Kidney glomerular epithelial cell (primary cell): ENCODE data around the gene VIPR2.
"Not testable (repeated sequence)": the region's sequence is repeated elsewhere in the genome, so short reads cannot be mapped to it uniquely, and the experiment has no call there.

Experiments
- DNase-seq: peaks from one replicate; lab custom pipeline; 2025; lab: John Stamatoyannopoulos, UW

Gene VIPR2

DNA sequence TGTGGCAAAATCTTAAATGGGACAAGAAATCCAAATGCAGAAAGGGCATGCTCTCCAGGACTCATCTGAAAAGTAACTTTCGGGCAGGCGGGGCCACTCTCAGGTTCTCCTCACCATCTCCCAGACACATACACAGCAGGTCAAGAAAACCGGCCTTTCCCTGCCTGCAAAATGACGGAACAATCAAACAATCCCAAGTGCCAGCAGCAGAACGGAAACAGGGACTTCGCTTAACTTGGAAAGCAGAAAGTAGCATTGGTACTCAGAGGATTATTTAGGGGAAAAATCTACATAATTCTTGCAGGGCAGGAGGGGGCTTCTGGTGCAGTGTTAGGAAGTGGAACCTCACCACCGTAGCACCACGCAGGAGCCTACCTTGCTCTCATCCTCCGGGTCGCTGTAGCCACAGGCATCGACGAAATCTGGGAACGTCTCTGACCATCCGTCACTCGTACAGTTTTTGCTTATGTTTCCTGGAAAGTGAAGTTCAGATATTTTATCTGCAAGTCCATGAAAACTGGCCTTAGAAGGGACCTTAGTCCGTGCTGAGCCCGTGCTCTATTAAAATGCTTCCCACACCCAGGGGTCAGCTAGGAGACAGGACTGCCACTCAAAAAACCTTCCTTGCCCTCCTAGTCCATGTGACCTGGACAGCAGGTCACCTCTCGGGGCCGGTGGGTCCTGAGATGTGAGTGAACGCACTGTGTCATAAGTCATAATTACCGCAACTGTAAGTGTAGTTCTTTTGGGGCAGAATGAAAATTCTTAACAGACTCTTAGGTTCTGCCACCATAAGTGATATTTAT is 41.1 kb downstream of the VIPR2 start:
- DNase-seq, result no peak

- DNase-seq, result no peak
Measured at GRCh38 chr7:159102681-159103381, 41.8 kb downstream of the VIPR2 start.

GRCh38 chr7:159101661-159102091 is 43.0 kb downstream of the VIPR2 start:
- DNase-seq, result not testable (repeated sequence)

DNA sequence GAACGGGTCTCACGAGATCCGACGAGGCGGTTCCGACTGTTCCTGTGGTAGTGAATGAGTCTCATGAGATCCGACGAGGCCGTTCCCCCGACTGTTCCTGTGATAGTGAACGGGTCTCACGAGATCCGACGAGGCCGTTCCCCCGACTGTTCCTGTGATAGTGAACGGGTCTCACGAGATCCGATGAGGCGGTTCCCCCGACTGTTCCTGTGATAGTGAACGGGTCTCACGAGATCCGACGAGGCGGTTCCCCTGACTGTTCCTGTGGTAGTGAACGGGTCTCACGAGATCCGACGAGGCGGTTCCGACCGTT is 43.6 kb downstream of the VIPR2 start:
- not testable (repeated sequence) for DNase-seq

DNA sequence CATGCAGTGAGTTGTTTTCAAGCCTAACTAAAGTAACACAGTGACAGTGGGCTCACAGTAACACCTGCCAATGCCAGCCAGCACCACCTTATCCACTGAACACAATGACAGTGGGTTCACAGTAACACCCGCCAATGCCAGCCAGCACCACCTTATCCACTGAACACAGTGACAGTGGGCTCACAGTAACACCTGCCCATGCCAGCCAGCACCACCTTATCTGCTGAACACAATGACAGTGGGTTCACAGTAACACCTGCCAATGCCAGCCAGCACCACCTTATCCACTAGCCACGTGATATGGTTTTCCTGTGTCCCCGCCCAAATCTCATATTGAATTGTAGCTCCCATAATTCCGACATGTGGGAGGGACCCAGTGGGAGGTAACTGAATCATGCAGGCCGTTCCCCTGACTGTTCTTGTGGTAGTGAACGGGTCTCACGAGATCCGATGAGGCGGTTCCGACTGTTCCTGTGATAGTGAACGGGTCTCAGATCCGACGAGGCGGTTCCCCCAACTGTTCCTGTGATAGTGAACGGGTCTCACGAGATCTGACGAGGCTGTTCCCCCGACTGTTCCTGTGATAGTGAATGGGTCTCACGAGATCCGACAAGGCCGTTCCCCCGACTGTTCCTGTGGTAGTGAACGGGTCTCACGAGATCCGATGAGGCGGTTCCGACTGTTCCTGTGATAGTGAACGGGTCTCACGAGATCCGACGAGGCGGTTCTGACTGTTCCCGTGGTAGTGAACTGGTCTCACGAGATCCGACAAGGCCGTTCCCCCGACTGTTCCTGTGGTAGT is 44.2 kb downstream of the VIPR2 start:
- DNase-seq, result not testable (repeated sequence)

GRCh38 chr7:159099711-159100231 is 44.9 kb downstream of the VIPR2 start:
- no peak for DNase-seq

DNA sequence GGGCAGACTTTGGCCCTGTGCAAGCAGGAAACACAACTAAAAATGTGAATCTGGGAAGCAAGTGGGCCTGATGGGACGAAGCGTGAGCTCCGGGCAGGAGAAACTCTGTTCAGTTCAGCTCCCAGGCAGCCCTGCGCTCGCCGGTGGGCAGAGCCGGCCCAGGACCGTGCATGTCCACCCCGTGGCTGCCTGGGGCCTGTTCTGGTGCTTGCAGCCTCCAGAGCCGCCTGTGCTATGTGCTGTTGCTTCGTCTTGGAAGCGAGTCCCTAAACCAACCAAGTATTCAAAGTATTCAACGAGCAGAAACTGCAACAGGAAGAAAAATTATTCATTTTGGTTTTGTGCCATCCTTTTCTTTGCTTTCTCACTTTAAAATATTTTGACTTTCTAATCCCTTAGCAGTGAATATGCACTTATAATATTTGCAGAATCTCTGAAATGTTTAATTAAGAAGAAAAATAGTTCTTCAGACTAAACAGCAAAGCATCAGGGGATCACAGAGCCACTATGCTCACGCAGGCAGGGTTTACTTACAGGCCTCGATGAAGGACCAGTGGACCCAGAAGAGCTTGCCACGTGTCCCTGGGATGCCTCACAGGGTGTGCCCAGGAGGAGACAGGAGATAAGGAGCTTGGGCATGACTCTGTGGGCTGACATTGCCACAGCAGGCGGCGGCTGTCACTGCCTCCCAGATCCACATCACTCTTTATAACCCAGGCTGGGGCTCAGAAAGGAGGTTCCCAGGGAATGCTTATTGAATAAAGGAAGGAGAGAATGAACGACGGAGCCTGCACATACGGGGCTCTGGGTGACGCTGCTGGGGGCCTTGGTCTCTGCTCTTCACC is 45.6 kb downstream of the VIPR2 start:
- no peak for DNase-seq

DNA sequence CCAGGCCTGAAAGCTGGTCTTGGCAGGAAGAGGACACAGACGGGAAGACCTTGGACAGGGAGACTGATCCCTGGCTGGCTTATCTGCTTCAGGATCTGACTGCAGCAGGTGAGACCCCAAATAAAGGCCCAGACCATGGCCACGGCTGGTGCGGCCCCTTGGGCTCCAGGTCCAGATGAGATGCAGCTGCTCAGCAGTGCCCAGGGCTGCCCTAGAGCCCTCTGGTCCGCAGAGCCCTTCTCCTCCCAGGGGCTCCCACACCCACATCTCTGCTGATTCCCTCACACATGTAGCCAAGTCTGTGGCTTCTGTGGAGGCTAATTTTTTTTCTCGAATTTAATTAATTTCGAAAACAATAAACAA is 46.3 kb downstream of the VIPR2 start:
- no peak for DNase-seq

DNA sequence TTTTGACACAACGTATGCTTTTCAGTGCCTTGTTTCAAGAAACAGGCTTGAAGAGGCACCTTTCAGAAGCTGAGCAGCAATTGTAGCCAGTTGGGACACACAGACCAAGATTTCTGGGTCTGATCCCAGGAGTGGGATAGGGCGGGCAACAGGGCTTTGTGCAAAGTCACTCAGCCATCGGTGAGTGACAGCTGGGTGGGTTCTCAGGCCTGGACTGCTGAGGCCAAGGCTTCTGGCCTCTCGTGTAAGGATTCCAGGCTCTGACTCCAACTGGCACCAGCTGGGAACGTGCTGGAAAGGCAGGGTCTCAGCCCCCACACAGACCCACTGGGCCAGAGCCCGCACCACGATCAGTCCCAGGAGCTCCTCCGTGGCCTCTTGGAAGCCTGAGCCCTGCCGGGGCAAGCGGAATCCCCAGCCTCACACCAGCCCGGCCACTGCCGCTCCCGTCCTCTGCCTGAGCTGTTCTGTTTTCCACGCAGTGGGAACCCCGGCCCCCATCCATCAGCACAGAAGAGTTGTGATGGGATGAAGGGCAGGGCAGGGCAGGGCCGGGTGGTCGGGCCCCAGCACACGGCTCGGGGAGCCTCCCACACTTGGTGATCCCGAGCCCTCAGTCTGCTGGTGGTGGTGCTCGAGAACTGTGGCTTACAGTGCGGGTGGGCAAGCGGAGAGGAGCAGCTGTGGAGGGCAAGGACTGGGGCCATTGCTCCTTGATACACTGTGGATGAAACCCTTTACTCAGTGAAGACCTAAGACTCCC is 46.8 kb downstream of the VIPR2 start:
- no peak for DNase-seq

GRCh38 chr7:159096736-159097581 is 47.7 kb downstream of the VIPR2 start:
- DNase-seq, result no peak

DNA sequence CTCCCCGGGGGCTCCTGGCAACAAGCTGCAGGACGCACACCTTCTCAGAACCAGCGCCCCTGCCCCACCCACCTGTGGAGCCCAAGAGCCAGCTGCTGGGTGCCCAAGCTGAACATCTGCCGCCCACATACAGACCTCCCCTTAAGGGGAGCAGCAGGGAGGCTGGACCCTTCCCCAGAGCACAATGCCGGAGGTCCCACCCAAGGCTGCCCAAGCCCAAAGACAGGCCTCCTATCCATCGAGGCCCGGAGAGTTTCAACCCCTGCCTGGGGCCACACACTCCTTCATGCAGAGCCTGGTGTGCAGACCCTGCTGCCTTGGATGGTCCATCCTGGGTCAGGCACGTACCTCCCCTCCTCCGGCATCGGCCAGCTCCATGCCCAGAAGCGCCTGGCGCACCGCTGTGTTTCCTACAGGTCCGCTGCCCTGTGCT is 48.7 kb downstream of the VIPR2 start:
- no peak for DNase-seq

GRCh38 chr7:159094919-159095915 is 49.5 kb downstream of the VIPR2 start:
- no peak for DNase-seq

- DNase-seq, result no peak
Measured at GRCh38 chr7:159094023-159094740, 50.5 kb downstream of the VIPR2 start.

DNA sequence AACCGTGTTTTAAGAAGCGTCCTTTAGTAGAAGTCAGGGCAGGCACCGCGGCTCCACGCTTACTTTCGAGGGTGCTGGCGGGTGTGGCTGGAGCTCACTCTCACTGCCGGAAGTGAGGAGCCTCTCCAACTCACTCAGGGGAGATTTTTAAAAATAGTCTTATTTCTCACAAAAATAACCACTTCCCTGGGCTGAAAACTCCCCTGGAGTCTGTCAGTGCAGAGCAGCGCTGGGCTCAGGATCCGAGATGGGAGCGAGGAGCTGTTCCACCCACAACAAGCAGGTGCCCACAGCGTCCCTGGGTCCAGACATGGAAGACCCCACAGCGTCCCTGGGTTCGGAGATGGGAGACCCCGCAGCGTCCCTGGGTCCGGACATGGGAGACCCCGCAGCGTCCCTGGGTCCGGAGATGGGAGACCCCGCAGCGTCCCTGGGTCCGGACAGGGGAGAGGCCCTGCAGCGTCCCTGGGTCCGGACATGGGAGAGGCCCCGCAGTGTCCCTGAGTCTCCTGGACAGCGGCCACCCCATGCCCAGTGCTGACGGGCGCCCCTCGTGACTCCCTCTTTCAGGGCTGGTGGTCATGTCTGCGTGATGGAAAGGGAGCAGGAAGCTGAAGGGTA is 51.2 kb downstream of the VIPR2 start:
- DNase-seq, result no peak

- no peak for DNase-seq
Measured at GRCh38 chr7:159092701-159093121, 52.0 kb downstream of the VIPR2 start.

DNA sequence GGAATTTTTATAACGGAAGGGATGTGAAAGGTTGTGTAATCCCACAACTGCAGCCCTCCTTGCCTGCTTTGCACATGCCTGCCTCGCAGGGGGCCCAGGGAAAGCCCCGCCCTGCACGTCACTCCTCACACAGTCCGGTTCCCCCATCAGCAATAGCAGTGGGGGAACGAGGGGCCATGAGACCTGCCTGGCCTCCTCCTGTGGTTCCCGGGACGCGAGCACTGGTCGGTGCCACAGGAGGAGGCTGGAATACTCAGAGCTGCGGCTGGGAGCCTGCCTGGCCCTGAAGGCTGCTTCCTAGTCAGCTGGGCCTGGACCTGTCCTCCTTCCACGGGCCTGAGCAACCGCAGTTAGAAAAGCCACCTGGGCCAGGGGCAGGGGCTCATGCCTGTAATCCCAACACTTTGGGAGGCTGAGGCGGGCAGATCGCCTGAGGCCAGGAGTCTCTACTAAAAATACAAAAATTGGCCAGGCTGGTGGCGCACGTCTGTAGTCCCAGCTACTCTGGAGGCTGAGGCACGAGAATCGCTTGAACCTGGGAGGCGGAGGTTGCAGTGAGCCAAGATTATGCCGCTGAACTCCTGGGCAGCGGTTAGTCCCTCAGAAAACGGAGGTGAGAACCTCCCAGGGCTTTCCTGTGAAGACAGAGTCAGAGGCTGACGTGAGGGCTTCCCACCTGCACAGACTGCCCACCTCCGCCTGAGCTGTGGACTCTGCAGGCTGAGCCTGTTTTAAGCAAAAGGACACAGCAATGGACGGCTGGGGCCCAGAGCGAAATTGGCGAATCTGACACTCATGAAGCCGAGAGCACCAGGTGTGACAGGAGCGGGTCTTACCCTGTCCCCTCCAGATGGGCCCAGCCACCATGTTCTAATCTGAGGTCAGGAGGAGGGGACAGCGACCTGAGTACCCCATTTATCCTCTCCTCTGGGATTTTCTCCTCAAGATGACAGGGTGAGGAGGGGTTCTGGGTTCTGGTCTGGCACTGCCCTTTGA is 52.9 kb downstream of the VIPR2 start:
- DNase-seq, result no peak
